Measurements from ENCODE around the gene SURF6.
"Not testable (repeated sequence)": the region's sequence is repeated elsewhere in the genome, so short reads cannot be mapped to it uniquely, and the experiment has no call there.

Gene SURF6

DNA sequence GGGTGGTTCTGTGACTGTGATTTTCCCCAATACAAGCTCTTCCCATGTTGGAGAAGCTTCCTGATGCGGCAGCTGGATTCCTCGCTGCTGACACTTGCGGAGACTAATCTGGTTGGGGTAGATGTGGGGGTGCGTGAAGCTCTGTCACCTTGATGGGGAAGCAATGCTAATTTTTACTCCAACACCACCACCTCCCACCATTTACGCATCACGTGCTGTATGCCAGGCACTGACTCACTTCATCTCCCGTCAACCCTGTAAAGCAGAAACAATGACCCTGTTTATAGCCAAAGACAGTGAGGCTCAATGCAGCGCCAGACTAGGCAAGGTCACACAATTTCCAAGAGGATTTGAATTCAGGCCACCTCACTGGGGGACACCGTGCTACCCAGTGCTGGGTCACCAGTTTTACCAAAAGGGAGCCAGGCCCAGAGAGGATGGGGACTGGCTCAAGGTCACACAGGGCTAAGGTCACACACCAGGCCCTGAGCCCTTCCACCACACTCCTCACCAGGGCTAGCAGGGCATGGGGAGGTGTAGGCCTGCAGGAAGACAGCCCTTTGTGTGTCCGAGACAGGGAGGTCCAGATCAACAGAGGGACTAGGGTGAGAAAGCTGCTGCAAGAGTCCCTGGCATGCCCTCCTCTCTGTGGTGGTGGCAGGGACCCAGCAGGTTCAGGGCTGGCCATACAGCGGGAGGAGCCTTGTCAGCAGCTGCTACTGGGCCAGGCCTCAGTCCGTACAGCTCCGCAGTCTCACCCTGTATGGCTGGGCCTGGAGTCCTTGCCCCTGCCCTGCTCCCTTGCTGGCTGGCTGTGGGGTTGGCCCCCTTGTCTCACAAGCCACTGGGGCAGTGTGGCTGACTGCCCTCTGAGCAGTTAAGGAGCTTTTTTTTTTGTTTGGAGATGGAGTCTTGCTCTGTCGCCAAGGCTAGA is 43.4 kb upstream of the SURF6 start:
- no peak overlapping the region for H3K4me3 ChIP-seq (ENCODE audit: low read depth, low read length)
- DNase-seq (ENCODE audit: low read depth) = no peak
- TF ChIP-seq, protein P1, sequence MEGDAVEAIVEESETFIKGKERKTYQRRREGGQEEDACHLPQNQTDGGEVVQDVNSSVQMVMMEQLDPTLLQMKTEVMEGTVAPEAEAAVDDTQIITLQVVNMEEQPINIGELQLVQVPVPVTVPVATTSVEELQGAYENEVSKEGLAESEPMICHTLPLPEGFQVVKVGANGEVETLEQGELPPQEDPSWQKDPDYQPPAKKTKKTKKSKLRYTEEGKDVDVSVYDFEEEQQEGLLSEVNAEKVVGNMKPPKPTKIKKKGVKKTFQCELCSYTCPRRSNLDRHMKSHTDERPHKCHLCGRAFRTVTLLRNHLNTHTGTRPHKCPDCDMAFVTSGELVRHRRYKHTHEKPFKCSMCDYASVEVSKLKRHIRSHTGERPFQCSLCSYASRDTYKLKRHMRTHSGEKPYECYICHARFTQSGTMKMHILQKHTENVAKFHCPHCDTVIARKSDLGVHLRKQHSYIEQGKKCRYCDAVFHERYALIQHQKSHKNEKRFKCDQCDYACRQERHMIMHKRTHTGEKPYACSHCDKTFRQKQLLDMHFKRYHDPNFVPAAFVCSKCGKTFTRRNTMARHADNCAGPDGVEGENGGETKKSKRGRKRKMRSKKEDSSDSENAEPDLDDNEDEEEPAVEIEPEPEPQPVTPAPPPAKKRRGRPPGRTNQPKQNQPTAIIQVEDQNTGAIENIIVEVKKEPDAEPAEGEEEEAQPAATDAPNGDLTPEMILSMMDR (IDR thresholded peaks at IDR 0.05; ENCODE audit: low read depth, low read length, missing control alignments) = no peak

DNA sequence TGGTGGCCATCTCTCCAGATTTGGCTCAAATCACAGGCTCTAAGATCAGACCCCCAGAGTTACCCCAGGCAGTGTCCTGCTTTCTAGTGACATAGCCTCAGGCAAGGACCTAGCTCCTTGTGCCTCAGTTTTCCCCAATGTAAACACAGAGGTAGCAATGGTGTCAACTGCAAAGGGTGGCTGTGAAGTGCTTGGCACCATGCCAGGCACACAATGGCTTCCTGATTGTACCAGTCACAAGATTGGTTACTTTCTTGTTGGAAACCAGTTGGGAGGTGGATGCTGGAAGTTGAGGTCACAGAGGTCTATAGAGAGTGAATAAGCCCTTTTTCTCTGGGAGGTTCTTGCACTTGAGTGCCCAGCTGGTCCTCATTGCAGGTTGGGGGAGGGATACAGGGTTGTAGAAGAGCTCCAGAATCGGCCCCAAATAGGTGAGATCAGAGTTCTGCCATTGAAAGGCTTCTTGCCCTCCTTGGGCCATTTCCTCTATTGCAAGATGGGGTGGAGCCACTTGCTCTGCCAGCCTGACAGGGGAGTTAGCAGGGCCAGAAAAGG is 42.5 kb upstream of the SURF6 start:
- DNase-seq (ENCODE audit: low read depth) = no peak
- TF ChIP-seq, protein P1 (IDR thresholded peaks at IDR 0.05; ENCODE audit: low read depth, low read length, missing control alignments) = no peak
- no peak overlapping the region for H3K4me3 ChIP-seq (ENCODE audit: low read depth, low read length)

DNA sequence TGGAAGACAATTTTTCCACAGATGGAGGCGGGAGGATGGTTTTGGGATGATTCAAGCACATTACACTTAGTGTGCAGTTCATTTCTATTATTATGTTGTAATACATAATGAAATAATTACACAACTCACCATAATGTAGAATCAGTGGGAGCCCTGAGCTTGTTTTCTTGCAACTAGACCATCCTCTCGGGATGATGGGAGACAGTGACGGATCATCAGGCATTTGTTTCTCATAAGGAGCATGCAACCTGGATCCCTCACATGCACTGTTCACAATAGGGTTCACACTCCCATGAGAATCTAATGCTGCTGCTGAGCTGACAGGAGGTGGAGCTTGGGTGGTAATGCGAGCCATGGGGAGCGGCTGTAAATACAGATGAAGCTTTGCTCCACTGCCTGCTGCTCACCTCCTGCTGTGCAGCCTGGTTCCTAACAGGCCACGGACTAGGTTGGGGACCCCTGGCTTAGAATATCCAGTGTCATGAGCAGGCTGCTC is 41.8 kb upstream of the SURF6 start:
- H3K4me3 ChIP-seq (ENCODE audit: low read depth, low read length) = no peak overlapping the region
- TF ChIP-seq, protein P1 (IDR thresholded peaks at IDR 0.05; ENCODE audit: low read depth, low read length, missing control alignments) = no peak
- DNase-seq (ENCODE audit: low read depth) = no peak

DNA sequence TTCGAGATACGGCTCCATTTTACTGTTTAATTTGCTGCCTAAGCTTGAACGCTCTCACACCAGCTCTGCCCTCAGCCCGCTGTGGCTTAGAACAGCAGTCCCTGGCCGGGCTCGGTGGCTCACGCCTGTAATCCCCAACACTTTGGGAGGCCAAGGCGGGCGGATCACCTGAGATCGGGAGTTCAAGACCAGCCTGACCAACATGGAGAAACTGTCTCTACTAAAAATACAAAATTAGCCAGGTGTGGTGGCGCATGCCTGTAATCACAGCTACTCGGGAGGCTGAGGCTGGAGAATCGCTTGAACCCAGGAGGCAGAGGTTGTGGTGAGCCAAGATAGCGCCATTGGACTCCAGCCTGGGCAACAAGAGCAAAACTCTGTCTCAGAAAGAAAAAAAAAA is 41.3 kb upstream of the SURF6 start:
- DNase-seq (ENCODE audit: low read depth); H3K4me3 ChIP-seq (ENCODE audit: low read depth, low read length): not testable (repeated sequence)

DNA sequence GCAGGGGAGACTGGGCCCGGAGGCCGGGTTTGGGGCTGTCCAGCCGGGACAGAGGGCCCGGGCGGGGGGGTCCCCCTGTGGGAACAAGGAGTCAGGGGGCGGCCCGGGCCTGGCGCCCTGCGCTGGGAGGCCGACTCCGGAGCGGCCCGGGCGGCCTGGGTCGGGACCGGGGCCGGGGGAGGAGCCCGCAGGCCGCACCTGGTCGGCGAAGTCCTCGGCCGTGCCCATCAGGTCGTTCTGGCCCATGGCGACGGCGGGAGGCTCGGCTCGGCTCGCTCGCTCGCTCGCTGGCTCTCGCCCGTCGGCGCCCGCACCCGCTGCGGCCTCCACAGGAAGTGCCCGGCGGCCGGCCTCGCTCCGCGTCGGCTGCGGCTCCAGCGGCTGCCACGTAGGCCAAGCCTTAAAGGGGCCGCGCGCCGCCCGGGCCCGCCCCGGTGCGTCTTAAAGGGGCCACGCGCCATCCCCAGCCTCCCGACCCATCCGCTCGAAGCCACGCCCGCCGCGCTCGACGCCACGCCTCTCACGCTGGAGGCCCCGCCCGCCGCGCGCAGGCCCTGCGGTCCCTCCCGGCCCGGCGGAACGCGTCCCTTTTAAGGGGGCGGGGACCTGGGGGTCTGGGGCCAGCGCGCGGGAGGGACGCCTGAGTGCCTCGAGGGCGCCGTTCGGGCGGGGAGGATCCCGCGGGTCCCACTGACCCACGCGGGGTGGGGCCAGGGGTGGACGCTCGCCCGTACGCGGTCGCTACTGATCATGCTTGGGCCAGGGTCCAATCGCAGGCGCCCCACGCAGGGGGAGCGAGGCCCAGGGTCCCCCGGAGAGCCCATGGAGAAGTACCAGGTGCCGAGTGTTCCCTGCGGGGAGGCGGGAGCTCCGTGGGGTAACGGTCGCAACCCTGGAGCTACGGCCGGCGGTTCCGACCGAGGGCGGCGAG is 40.0 kb upstream of the SURF6 start, which contains the start of the genes STKLD1 and SURF4:
TSS of gene STKLD1 (plus strand) at position 643 of the 931 bp plus-strand sequence. CDS start at position 751, 108 bp downstream.
TSS of gene SURF4 (minus strand) at position 337 of the 931 bp plus-strand sequence. CDS start at position 246, 91 bp downstream.
- DNase-seq (ENCODE audit: low read depth) = peak; percentile 74
- peak within 1 kb of the TSS; percentile 89 for H3K4me3 ChIP-seq (ENCODE audit: low read depth, low read length)
- TF ChIP-seq, protein P1 (IDR thresholded peaks at IDR 0.05; ENCODE audit: low read depth, low read length, missing control alignments) = no peak

DNA sequence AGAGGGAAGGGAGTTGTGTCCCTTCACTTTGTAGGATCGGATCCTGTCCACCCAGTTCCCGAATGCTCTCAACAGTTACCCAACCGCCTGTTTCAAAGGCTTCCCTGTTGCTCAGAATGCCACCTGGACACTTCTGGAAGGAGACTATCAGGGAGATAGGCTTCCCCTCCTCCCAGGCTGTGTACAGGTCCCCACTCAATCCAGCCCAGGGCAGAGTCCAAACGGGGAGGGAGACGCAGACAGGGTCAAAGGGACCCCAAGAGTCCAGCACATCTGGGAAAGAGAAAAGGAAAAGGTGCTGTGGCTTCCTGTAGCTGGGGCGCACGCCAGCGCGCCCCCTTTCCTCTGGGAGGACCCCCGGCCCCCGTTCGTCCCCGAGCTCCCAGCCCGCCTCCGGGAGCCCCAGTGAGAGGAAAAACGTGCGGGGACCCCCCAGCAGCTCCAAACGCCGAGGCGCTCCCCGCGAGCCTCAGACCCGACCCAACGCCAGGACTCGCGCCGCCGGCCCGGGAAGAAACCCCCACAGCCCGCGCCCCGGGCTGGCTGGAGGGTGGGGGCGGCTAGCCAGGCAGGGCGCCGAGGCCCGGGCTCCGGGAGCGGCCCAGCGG is 39.2 kb upstream of the SURF6 start:
- TF ChIP-seq, protein P1 (IDR thresholded peaks at IDR 0.05; ENCODE audit: low read depth, low read length, missing control alignments) = no peak
- peak overlapping the region; percentile 89 for H3K4me3 ChIP-seq (ENCODE audit: low read depth, low read length)
- DNase-seq (ENCODE audit: low read depth) = no peak
